Subcutaneous adipose tissue (tissue), 4 donors: ENCODE data around the gene ZDHHC8. TPM values are rescaled to one million over a fixed set of nuclear protein-coding genes. Genes with fewer than 3 reads are reported as not detected.

Experiments
- CTCF ChIP-seq: fragments of 450-650 bp; IDR thresholded peaks from one replicate; pipeline ENCODE4 v1.5.1; 2016; ENCODE audit warnings: low read depth, mild to moderate bottlenecking, control low read depth, antibody characterized with exemption, moderate library complexity
- total RNA-seq, 4 donors: library from RNA; depleted of rRNA; stranded (reverse); fragments of >200 nt; gene quantifications; one replicate each; pipeline ENCODE4 v1.1.0, GENCODE V29; 2016

Gene ZDHHC8
- total RNA-seq, 4 donors from 2014 or later = 7.0 to 32.2 (median 11.0) TPM

GRCh38 chr22:20126284-20127029 is 5.1 kb upstream of the ZDHHC8 start:
- TF ChIP-seq CTCF = no peak

GRCh38 chr22:20127318-20127868 is 4.2 kb upstream of the ZDHHC8 start:
- no peak for TF ChIP-seq CTCF

- TF ChIP-seq CTCF = no peak
These were observed 3.6 kb upstream of the ZDHHC8 start for GRCh38 chr22:20127869-20128618.

- no peak for TF ChIP-seq CTCF
These were observed 3.0 kb upstream of the ZDHHC8 start for GRCh38 chr22:20128619-20128901.

GRCh38 chr22:20128902-20129746 is 2.5 kb upstream of the ZDHHC8 start:
- TF ChIP-seq CTCF = no peak

GRCh38 chr22:20129747-20130014 is 1.9 kb upstream of the ZDHHC8 start:
- no peak for TF ChIP-seq CTCF

GRCh38 chr22:20130319-20130718 is 1.3 kb upstream of the ZDHHC8 start:
- TF ChIP-seq CTCF = no peak
